H1 (cell line): ENCODE measurements around the gene ARPP21. TPM values are rescaled to one million over a fixed set of nuclear protein-coding genes. Genes with fewer than 3 reads are reported as not detected.

Experiments
- CTCF ChIA-PET: fragments of 300-600 bp; sonication (Branson Sonifier 250); formaldehyde crosslinking; loops from one replicate; lab custom pipeline; 2021; ENCODE audit not compliant: partially characterized antibody; lab: Charles Lee
- POLR2A ChIA-PET: fragments of 300-600 bp; sonication (Branson Sonifier 250); formaldehyde crosslinking; loops from one replicate; lab custom pipeline; 2021; ENCODE audit warnings: inconsistent platforms; ENCODE audit not compliant: partially characterized antibody; lab: Charles Lee
- DNase-seq, 2 experiments: peaks; one replicate each; pipeline versions ENCODE4 v3.0.0 to v3.0.0-alpha.2; 2010 to 2022; ENCODE audit warnings: low spot score in 2 of 2, low read depth in 1 of 2, mixed read lengths in 1 of 2
- FAIRE-seq: peaks from 2 replicates; lab custom pipeline; 2011; peaks lifted over from hg19 to GRCh38; lab: Jason Lieb, UNC
- H2AFZ ChIP-seq: 2 replicates; pipeline ENCODE4 v1.8.1; 2012; ENCODE audit warnings: low read length, inconsistent platforms
- H2AK5ac ChIP-seq: 2 replicates; pipeline ENCODE4 v1.6.1; 2013; ENCODE audit warnings: low read depth, low read length
- H2BK120ac ChIP-seq: replicated peaks from 2 replicates; pipeline ENCODE3; 2013; ENCODE audit warnings: low read depth, low read length, inconsistent platforms
- H2BK12ac ChIP-seq: 2 replicates; pipeline ENCODE4 v1.6.1; 2013; ENCODE audit warnings: low read depth, low read length
- H2BK15ac ChIP-seq: 2 replicates; pipeline ENCODE4 v1.6.1; 2013; ENCODE audit warnings: low read length
- H2BK20ac ChIP-seq: 2 replicates; pipeline ENCODE4 v1.6.1; 2013; ENCODE audit warnings: low read length
- H2BK5ac ChIP-seq: 2 replicates; pipeline ENCODE4 v1.6.1; 2013; ENCODE audit warnings: low read depth, low read length
- H3K14ac ChIP-seq: 2 replicates; pipeline ENCODE4 v1.6.1; 2013; ENCODE audit warnings: inconsistent platforms; ENCODE audit not compliant: insufficient read length
- H3K18ac ChIP-seq: 2 replicates; pipeline ENCODE4 v1.6.1; 2013; ENCODE audit warnings: low read length; ENCODE audit errors: extremely low read depth
- H3K23ac ChIP-seq: 2 replicates; pipeline ENCODE4 v1.6.1; 2013; ENCODE audit warnings: inconsistent platforms; ENCODE audit not compliant: insufficient read length
- H3K23me2 ChIP-seq: 2 replicates; pipeline ENCODE4 v1.6.1; 2013; ENCODE audit warnings: low read depth, low read length
- H3K27ac ChIP-seq: 2 replicates; pipeline ENCODE4 v1.6.1; 2011; ENCODE audit warnings: low read depth, low read length, inconsistent platforms
- H3K27me3 ChIP-seq, 4 experiments: replicated peaks in 1 of 4; 1 replicate in 1 of 4; 2 replicates in 3 of 4; pipeline versions ENCODE4 v1.6.1 to v1.8.1; 2011 to 2013; ENCODE audit warnings: low read length in 3 of 4, mild to moderate bottlenecking in 3 of 4, inconsistent platforms in 2 of 4, mixed read lengths in 2 of 4, moderate library complexity in 1 of 4; ENCODE audit not compliant: control insufficient read depth in 3 of 4, insufficient read depth in 3 of 4; ENCODE audit errors: extremely low read depth in 1 of 4
- H3K36me3 ChIP-seq, 4 experiments: 2 replicates each; pipeline versions ENCODE4 v1.6.1 to v1.8.1; 2011 to 2013; ENCODE audit warnings: mild to moderate bottlenecking in 4 of 4, low read length in 3 of 4, moderate library complexity in 2 of 4, control low read depth in 1 of 4, inconsistent platforms in 1 of 4; ENCODE audit not compliant: insufficient read depth in 4 of 4, control insufficient read depth in 2 of 4
- H3K4ac ChIP-seq: replicated peaks from 2 replicates; pipeline ENCODE3; 2013; ENCODE audit warnings: low read length, low read depth, mixed read lengths, inconsistent platforms; ENCODE audit not compliant: insufficient read length
- H3K4me1 ChIP-seq, 4 experiments: replicated peaks in 1 of 4; 1 replicate in 1 of 4; 2 replicates in 3 of 4; pipeline versions ENCODE4 v1.6.1 to v1.8.1; 2011 to 2013; ENCODE audit warnings: low read length in 3 of 4, inconsistent platforms in 2 of 4, mixed read lengths in 1 of 4; ENCODE audit not compliant: insufficient read depth in 4 of 4, control insufficient read depth in 3 of 4
- H3K4me2 ChIP-seq, 2 experiments: 2 replicates each; pipeline versions ENCODE4 v1.6.1 to v1.8.1; 2011 to 2013; ENCODE audit warnings: low read depth in 2 of 2, low read length in 2 of 2, control low read depth in 1 of 2, inconsistent platforms in 1 of 2, mild to moderate bottlenecking in 1 of 2; ENCODE audit not compliant: insufficient read depth in 1 of 2
- H3K4me3 ChIP-seq, 4 experiments: fragments of 200-600, 300-600 bp in 1 of 4; sonication (generic), shearing (Covaris generic), sonication (Bioruptor Twin) in 1 of 4; 2 replicates each; pipeline versions ENCODE4 v1.5.1 to v1.8.1; 2011 to 2016; ENCODE audit warnings: low read length in 4 of 4, low read depth in 3 of 4, control low read depth in 2 of 4, inconsistent platforms in 2 of 4, mild to moderate bottlenecking in 2 of 4, mixed read lengths in 1 of 4, moderate library complexity in 1 of 4; ENCODE audit not compliant: insufficient read depth in 2 of 4; ENCODE audit errors: extremely low read depth in 1 of 4
- H3K56ac ChIP-seq: replicated peaks from 2 replicates; pipeline ENCODE3; 2013; ENCODE audit warnings: low read depth, mild to moderate bottlenecking, mixed read lengths, low read length, inconsistent platforms; ENCODE audit not compliant: insufficient read length
- H3K79me1 ChIP-seq: 2 replicates; pipeline ENCODE4 v1.6.1; 2013; ENCODE audit warnings: low read depth, low read length, control low read depth
- H3K79me2 ChIP-seq, 2 experiments: 2 replicates each; pipeline versions ENCODE4 v1.6.1 to v1.8.1; 2012 to 2013; ENCODE audit warnings: low read length in 2 of 2, mild to moderate bottlenecking in 2 of 2, inconsistent platforms in 1 of 2; ENCODE audit not compliant: insufficient read depth in 2 of 2, control insufficient read depth in 1 of 2
- H3K9ac ChIP-seq, 4 experiments: replicated peaks in 1 of 4; 1 replicate in 1 of 4; 2 replicates in 3 of 4; pipeline versions ENCODE4 v1.6.1 to v1.8.1; 2011 to 2013; ENCODE audit warnings: low read depth in 3 of 4, low read length in 3 of 4, control low read depth in 2 of 4, mild to moderate bottlenecking in 2 of 4, moderate library complexity in 2 of 4, inconsistent platforms in 1 of 4; ENCODE audit errors: extremely low read depth in 1 of 4
- H3K9me3 ChIP-seq, 2 experiments: 2 replicates each; pipeline versions ENCODE4 v1.6.1 to v1.8.1; 2012 to 2013; ENCODE audit warnings: mild to moderate bottlenecking in 2 of 2, moderate library complexity in 2 of 2, control low read depth in 1 of 2, inconsistent platforms in 1 of 2, low read depth in 1 of 2, low read length in 1 of 2, mixed read lengths in 1 of 2; ENCODE audit not compliant: insufficient read depth in 2 of 2
- H4K20me1 ChIP-seq, 2 experiments: replicated peaks in 1 of 2; 2 replicates each; pipeline versions ENCODE3 to v1.8.1; 2011 to 2013; ENCODE audit warnings: inconsistent platforms in 2 of 2, low read length in 2 of 2, mild to moderate bottlenecking in 1 of 2; ENCODE audit not compliant: insufficient read depth in 2 of 2, control insufficient read depth in 1 of 2
- H4K5ac ChIP-seq: 2 replicates; pipeline ENCODE4 v1.6.1; 2013; ENCODE audit warnings: low read length, low read depth, mixed read lengths, inconsistent platforms; ENCODE audit not compliant: insufficient read length
- H4K8ac ChIP-seq: 2 replicates; pipeline ENCODE4 v1.8.0; 2013; ENCODE audit warnings: mild to moderate bottlenecking, moderate library complexity, low read length, inconsistent platforms; ENCODE audit not compliant: insufficient read depth; ENCODE audit errors: extremely low read depth
- H4K91ac ChIP-seq: replicated peaks from 2 replicates; pipeline ENCODE3; 2013; ENCODE audit warnings: low read length, mixed read lengths, inconsistent platforms; ENCODE audit not compliant: insufficient read length
- CTBP2 ChIP-seq: IDR thresholded peaks from 2 replicates; pipeline ENCODE4 v1.7.0; 2011; ENCODE audit warnings: borderline replicate concordance, mild to moderate bottlenecking, moderate library complexity, mixed read lengths, low read length; ENCODE audit not compliant: insufficient read depth, insufficient read length
- polyA plus RNA-seq, 7 experiments: library from polyadenylated mRNA; depleted of rRNA in 3 of 7; stranded (reverse) in 5 of 7; unstranded in 2 of 7; fragments of >200 nt in 5 of 7; fragments of 200-250 nt in 2 of 7; gene quantifications; 1 replicate in 5 of 7; 2 replicates in 1 of 7; 4 replicates in 1 of 7; pipeline versions ENCODE4 v1.2.1 to v1.2.3, GENCODE V29; 2011 to 2013; ENCODE audit warnings: missing spikeins in 2 of 7, mixed read lengths in 2 of 7
- total RNA-seq: library from RNA; stranded (reverse); fragmentation: NEBNext Ultra II Directional; extraction: Animal tissue kit (Norgen Biotek cat#: 25700); gene quantifications from 2 replicates; pipeline ENCODE4 v1.2.1, GENCODE V29; 2021

Gene ARPP21
- total and polyA plus RNA-seq, 2 of the 8 experiments (the other 6 are each of a cell fraction or from before 2014, with no cell fraction given) = not detected

GRCh38 chr3:35781558-35781957, 142.2 kb downstream of the ARPP21 start:
- FAIRE-seq = no peak
- H3K9me3 ChIP-seq = no peaks in the 10 kb centered on the region
- POLR2A ChIA-PET = no interaction called here

More at GRCh38 chr3:35781558-35781957, 142.2 kb downstream of the ARPP21 start:
- H2BK5ac ChIP-seq = no peak overlapping the region
- no peak overlapping the region for H3K4me2 ChIP-seq
- no peak overlapping the region for H2AK5ac ChIP-seq
- no peaks in the 10 kb centered on the region for H4K20me1 ChIP-seq
- CTCF ChIA-PET = no interaction called here
- H4K5ac ChIP-seq = no peak overlapping the region
- H2BK12ac ChIP-seq = no peak overlapping the region
- H3K79me1 ChIP-seq = no peaks in the 10 kb centered on the region
- H3K23me2 ChIP-seq = no peaks in the 10 kb centered on the region
- H3K18ac ChIP-seq = no peak overlapping the region
- H3K56ac ChIP-seq = no peak overlapping the region
- no peak overlapping the region for H2BK20ac ChIP-seq
- no peaks in the 10 kb centered on the region for H3K27me3 ChIP-seq
- H2AFZ ChIP-seq = no peak overlapping the region
- H2BK15ac ChIP-seq = no peak overlapping the region
- no peak overlapping the region for H2BK120ac ChIP-seq
- H3K4me1 ChIP-seq = peaks cover 0 to 2% (median 0%) of the 10 kb centered on the region in 4 experiments; a peak in 1 of 7 replicates
- no peak for DNase-seq
- H3K14ac ChIP-seq = no peak overlapping the region
- H3K79me2 ChIP-seq = no peaks in the 10 kb centered on the region
- no peak overlapping the region for H3K4me3 ChIP-seq
- H3K36me3 ChIP-seq = no peaks in the 10 kb centered on the region
- H4K8ac ChIP-seq = no peak overlapping the region
- H4K91ac ChIP-seq = no peak overlapping the region
- TF ChIP-seq CTBP2 = no peak
- TF ChIP-seq, all 59 proteins: peak for 0
- Histone ChIP-seq H3K23ac (no peak overlapping the region), H3K27ac (no peak overlapping the region), H3K4ac (no peak overlapping the region), H3K9ac (no peak overlapping the region)
